Stimulated activated CD4-positive, alpha-beta T cell treated with anti-CD3 and anti-CD28 coated beads, TNF-alpha, amount 100 ng/mL, for 48 hours (primary cell): ENCODE data around the gene LONRF3.
"Not testable (repeated sequence)": the region's sequence is repeated elsewhere in the genome, so short reads cannot be mapped to it uniquely, and the experiment has no call there.

ENCODE experiments used
- DNase-seq, 3 donors: peaks; one replicate each; pipeline ENCODE4 v3.0.0-alpha.2; 2020; ENCODE audit warnings: low read depth in 3 of 3

The LONRF3 gene

GRCh38 chrX:118983513-118983912, 9.1 kb downstream of the LONRF3 start:
- DNase-seq: no peak

- no peak for DNase-seq
Measured at GRCh38 chrX:118988911-118989310, 14.5 kb downstream of the LONRF3 start.

- no peak for DNase-seq
Measured at GRCh38 chrX:118989886-118990285, 15.5 kb downstream of the LONRF3 start.

GRCh38 chrX:118990512-118991227, 16.3 kb downstream of the LONRF3 start:
- DNase-seq: no peak

DNA sequence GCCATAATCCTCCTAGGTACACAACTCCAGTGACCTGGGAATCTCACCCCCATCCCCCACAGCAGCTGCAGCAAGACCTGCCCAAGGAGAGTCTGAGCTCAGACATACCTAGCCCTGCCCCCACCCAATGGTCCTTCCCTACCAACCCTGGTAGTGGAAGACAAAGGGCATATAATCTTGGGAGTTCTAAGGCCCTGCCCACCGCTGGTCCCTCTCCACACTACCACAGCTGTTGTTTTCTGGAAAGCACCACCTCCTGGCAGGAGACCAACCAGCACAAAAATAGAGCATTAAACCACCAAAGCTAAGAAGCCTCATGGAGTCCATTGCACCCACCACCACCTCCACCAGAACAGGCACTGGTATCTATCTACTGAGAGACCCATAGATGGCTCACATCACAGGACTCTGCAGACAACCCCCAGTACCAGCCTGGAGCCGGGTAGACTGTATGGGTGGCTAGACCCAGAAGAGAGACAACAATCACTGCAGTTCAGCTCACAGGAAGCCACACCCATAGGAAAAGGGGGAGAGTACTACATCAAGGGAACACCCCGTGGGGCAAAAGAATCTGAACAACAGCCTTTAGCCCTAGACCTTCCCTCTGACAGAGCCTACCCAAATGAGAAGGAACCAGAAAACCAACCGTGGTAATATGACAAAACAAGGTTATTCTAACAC, 18.2 kb downstream of the LONRF3 start:
- not testable (repeated sequence) for DNase-seq

- DNase-seq: no peak
Measured at GRCh38 chrX:119003462-119003861, 29.0 kb downstream of the LONRF3 start.

DNA sequence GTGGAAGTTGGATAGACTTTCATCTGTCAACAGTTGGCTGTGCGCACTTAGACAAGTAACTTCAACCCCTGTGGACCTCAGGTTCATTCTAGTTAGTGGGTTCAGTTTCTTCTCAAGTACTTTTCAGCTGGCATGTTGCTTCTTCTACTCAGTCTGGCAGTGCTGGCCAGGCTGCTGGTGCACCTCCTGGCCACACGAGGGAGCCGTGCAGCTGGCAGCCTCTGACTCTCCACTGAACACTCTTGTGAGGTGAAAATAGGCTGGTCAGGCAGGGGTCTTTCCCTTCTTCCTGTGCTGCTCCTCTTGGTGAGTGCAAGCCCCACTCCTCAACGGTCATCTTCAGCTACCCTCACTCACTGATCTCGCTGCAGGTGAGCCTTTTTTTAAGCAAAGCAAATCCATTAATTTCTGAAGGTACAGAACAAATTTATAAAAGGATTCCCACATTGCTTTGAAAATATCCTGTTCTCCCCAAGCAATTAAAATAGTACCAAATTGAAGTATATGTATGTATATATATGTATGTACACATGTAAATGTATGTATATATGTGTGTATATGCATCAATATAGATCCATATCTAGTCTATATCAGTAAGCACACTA, 30.6 kb downstream of the LONRF3 start:
- peak; percentile 10 to 34 (median 12) for DNase-seq

- DNase-seq: no peak
Measured at GRCh38 chrX:119007189-119007770, 32.9 kb downstream of the LONRF3 start.

DNA sequence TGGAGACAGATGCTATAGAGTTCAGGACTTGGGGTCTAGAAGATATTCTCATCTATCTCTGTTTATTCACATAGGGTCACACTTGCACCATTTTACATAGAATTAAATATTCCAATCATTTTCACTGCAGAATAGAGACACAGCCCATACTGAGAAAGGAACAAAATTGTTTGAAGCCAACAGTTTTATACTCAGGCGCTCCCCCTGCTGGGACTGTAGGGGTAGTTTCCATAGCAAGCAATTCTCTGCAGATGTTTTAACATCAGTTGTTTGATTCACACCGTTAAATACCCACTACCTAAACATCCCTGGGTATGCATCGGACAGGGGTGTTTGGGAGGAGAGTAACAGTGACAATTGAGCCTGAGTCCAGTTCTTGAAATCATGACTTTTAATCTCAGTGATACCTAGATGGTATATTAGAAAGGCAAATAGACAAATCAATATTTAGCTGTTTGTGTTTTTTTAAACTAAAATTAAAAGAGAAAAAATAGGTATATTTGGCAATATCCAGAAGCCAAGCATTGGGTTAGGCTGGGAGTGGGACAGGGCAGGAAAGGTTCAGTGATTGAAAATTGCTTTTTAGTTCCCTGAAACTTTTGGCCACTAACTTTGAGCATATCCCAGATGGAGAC, 33.8 kb downstream of the LONRF3 start:
- peak in 1 of 3 donors; percentile 18 for DNase-seq

DNA sequence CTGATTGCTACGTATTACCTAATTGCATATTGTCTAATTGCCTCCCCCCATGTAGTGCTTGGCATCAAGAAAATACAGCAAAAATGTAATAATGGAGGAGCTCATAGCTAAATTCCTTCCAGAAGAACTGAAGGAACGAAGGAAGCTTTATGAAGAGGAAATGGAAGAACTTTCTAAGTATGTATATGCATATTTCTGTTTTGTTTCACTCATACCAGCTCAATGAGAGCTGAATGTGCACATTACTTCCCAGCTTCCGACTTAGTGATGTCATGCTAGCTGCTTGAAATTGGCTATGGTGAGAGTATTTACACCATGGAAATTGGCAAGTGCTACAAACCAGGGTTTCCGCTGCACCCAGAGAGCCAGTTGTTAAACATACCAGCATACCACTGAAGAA, 34.7 kb downstream of the LONRF3 start:
- no peak for DNase-seq

DNA sequence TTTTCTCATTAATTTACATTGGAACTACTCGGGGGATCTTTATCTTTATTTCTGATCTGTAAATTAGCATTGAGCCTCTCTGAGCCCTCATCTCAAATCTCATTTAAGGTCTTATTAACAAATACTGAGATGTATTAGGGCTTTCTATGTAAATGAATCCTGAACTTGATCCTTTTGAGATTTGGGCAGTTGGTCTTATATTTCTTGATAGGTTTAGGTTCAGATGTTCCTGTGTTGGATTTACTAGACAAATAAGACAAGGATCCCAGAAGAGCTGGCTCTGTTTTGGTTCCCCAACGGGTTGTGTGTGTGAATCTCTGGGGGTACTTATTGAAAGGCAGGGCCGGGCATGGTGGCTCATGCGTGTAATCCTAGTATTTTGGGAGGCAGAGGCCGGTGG, 36.1 kb downstream of the LONRF3 start:
- DNase-seq: no peak

DNA sequence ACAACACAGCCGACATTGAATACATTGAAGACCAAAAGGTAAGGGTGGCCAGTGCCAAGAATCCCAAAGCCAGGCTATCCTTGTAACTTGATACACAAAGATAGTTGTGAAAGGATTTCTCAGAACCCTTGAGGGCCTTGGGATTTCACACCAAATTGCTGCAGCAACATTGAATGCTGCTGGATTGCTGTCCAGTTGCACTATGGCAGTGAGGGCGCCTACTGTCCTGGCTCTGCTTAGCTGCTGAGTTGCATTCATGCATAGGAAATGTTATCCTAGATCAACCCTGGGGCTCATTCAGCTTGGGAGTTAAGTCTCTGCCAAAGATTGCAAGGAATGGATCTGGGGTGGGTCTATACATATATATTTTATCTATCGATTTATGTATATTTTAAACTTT, 38.7 kb downstream of the LONRF3 start:
- DNase-seq: no peak

DNA sequence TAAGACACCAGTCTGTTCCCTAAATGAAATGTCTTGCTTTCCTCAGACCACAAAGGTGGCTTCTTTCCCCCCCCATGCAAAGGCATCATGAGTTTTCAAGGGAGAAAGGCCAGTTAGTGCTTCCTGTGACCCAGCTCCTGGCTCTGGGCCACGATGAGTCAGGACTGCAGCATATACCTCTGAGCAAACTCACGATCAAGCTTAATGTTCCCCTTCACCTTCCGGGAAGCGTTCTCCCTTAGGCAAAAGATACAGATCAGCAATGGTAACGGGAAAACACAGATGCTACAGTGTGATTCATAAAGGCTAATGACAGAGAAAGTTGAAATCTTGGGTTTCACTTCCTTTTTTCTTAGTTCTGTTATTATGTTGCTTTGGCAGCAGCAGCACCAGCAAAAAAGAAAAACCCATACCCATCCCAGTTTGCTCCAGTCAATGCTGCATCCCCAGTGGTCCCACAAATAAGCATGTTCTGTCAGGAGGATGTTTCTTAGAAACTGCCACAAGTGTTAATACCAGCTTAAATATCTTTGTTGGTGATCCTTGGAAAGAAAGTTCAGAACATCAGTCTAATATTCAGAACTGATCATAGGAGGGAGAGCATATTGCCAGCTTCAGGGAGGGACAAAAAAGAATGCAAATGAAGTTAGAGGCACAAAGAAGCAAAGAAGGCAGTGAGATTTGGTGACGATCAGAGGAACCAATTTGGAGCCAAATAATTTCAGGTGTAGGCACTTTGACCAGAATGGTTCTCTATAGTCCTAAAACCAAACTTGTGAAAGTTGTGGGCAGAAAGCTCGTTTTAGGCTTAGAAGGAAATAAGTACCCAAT, 41.2 kb downstream of the LONRF3 start:
- DNase-seq: peak; percentile 16 to 48 (median 26)

DNA sequence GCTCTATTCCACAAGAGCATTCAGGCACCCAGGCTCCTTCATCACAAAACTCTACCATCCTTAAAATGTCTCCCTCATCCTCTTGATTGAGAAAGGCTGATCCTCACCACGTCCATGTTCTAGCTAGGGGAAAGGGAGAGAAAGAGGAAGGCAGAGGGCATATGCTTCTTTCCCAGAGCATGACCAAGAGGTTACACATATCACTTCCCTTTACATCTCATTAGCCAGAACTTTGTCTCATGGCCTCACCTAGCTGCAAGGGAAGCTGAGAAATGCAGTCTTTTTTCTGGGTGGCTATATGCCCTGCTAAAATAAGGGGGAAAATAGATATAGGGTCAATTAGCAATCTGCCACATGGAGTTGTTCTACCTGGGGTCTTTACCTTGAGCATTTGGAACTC, 42.7 kb downstream of the LONRF3 start:
- no peak for DNase-seq

- no peak for DNase-seq
Measured at GRCh38 chrX:119025900-119026299, 51.5 kb downstream of the LONRF3 start.

DNA sequence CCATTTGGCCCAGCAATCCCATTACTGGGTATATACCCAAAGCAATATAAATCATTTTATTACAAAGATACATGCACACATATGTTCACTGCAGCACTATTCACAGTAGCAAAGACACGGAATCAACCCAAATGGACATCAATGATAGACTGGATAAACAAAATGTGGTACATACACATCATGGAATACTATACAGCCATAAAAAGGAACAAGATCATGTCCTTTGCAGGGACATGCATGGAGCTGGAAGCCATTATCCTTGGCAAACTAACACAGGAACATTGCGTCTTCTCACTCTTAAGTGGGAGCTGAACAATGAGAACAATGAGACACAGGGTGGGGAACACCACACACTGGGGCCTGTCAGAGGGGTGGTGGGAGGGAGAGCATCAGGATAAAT, 51.9 kb downstream of the LONRF3 start:
- DNase-seq: not testable (repeated sequence)

DNA sequence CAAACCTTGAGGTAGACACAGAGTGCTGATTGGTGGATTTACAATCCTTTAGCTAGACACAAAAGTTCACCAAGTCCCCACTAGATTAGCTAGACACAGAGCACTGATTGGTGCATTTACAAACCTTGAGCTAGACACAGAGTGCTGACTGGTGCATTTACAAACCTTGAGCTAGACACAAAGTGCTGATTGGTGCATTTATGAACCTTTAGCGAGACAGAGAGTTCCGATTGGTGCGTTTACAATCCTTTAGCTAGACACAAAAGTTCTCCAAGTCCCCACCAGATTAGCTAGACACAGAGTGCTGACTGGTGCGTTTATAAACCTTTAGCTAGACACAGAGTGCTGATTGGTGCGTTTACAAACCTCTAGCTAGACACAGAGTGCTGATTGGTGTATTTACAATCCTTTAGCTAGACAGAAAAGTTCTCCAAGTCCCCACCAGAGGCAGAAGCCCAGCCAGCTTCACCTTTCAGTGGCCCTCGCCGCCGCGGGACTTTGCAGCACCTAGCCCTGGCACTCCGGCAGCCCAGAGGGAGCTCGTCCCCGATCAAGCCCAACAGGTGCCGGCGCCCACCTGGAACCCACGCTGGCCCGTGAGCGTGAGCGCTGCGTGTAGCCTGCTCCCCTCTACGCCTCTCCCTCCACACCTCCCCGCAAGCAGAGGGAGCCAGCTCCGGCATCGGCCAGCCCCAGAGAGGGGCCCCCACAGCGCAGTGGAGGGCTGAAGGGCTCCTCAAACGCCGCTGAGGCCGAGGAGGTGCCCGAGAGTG, 53.7 kb downstream of the LONRF3 start:
- DNase-seq: not testable (repeated sequence)

- DNase-seq: no peak
Measured at GRCh38 chrX:119028733-119029330, 54.4 kb downstream of the LONRF3 start.

GRCh38 chrX:119029656-119030055, 55.2 kb downstream of the LONRF3 start:
- DNase-seq: not testable (repeated sequence)

DNA sequence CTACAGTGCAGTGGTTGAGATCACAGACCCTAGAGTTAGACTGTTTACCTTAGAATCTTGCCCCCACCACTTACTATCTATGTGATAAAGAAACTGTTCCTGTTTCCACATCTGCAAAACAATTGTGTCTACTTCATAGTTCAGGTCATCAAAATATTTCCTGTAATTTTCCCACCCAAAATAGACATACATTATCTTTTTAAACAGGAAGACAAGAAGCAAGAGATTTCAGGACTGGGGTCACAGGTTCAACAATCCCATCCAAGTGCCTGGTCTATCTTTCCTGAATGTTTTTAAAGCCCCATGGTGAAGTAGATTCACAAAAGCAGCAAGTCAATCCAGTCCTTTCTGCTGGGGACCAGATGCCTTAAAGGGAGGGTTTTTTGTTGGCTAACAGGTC, 56.6 kb downstream of the LONRF3 start:
- DNase-seq: no peak
